ENCODE results near the gene NUCB1.

DNA sequence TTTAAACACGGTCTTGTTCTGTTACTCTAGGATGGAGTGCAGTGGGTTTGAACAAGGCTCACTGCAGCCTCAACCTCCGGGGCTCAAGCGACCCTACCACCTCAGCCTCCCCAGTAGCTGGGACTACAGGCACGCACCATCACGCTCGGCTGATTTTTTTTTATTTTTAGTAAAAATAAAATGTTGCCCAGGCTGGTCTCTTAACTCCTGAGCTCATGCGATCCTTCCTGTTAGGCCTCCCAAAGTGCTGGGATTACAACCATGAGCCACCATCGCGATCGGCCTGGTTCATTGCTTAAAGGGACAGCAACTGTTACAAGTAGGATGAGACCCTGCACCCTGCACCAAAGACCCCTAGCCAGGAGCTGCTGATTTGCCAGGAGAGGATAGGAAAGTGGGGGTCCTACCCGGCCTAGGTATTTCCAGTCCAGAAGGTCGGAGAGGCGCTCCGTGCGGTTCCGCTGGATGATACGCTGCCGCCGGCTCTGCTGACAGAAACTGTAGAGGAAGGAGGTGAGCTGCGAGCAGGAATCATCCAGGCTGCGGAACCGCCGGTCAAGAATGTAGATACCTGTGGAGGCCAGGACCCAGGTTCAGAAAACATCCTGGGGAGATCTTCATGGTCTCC lies 70.1 kb downstream of the NUCB1 start:
- TF ChIP-seq CTCF (IDR thresholded peaks at IDR 0.05): no peak
- no peak for TF ChIP-seq POLR2A (IDR thresholded peaks at IDR 0.05)
- TF ChIP-seq EP300 (IDR thresholded peaks at IDR 0.05): no peak
